SK-N-SH (cell line): ENCODE measurements around the gene CHCHD3. TPM values are rescaled to one million over a fixed set of nuclear protein-coding genes. Genes with fewer than 3 reads are reported as not detected.

Experiments used
- CTCF ChIA-PET: fragments of 300-600, 350-600 bp; formaldehyde crosslinking; extraction: SDS; loops from one replicate; lab custom pipeline; 2021; lab: Yijun Ruan, JAX
- POLR2A ChIA-PET: fragments of 350-600 bp; sonication (Branson Sonifier 250); formaldehyde crosslinking; extraction: SDS; loops from one replicate; lab custom pipeline; 2020; ENCODE audit warnings: antibody characterized with exemption, inconsistent platforms; lab: Yijun Ruan, JAX
- DNase-seq: peaks from one replicate; pipeline ENCODE4 v3.0.0; 2012
- H2AFZ ChIP-seq: fragments of 200-600 bp; sonication (generic); 2 replicates; pipeline ENCODE4 v1.8.1; 2016; ENCODE audit warnings: antibody characterized with exemption, mild to moderate bottlenecking, low read depth
- H3F3A ChIP-seq: fragments of 200-600 bp; sonication (generic); replicated peaks from 2 replicates; pipeline ENCODE3; 2016; ENCODE audit warnings: antibody characterized with exemption, mild to moderate bottlenecking; ENCODE audit not compliant: insufficient read depth
- H3K27ac ChIP-seq, 2 experiments: fragments of 200-500 bp in 1 of 2; fragments of 200-600 bp in 1 of 2; sonication (Bioruptor generic) in 1 of 2; sonication (generic), shearing (Covaris generic) in 1 of 2; 2 replicates each; pipeline versions ENCODE4 v1.5.1 to v1.6.1; 2014 to 2016; ENCODE audit warnings: low read depth in 2 of 2, inconsistent platforms in 1 of 2, low read length in 1 of 2, mild to moderate bottlenecking in 1 of 2, mixed read lengths in 1 of 2
- H3K27me3 ChIP-seq: fragments of 200-600 bp; sonication (generic), shearing (Covaris generic); 2 replicates; pipeline ENCODE4 v1.6.1; 2016; ENCODE audit warnings: mixed run types; ENCODE audit not compliant: insufficient read depth
- H3K36me3 ChIP-seq, 2 experiments: fragments of 200-500 bp in 1 of 2; fragments of 200-600 bp in 1 of 2; sonication (Bioruptor generic) in 1 of 2; sonication (generic) in 1 of 2; replicated peaks in 1 of 2; 2 replicates each; pipeline versions ENCODE3 to v1.5.1; 2014 to 2016; ENCODE audit warnings: low read length in 1 of 2, mild to moderate bottlenecking in 1 of 2; ENCODE audit not compliant: insufficient read depth in 2 of 2, control insufficient read depth in 1 of 2
- H3K4me1 ChIP-seq, 2 experiments: fragments of 200-500 bp in 1 of 2; fragments of 200-600 bp in 1 of 2; sonication (Bioruptor generic) in 1 of 2; sonication (generic), shearing (Covaris generic) in 1 of 2; 2 replicates each; pipeline versions ENCODE4 v1.5.1 to v1.6.1; 2014 to 2016; ENCODE audit warnings: low read depth in 1 of 2, low read length in 1 of 2, mixed run types in 1 of 2; ENCODE audit not compliant: insufficient read depth in 2 of 2, control insufficient read depth in 1 of 2
- H3K4me2 ChIP-seq: fragments of 200-600 bp; sonication (generic), shearing (Covaris generic); 2 replicates; pipeline ENCODE4 v1.6.1; 2017; ENCODE audit warnings: mixed run types
- H3K4me3 ChIP-seq, 2 experiments: fragments of 200-500 bp in 1 of 2; fragments of 200-600 bp in 1 of 2; sonication (Bioruptor generic) in 1 of 2; sonication (generic), shearing (Covaris generic) in 1 of 2; 2 replicates each; pipeline versions ENCODE4 v1.5.1 to v1.8.1; 2014 to 2016; ENCODE audit warnings: low read depth in 2 of 2, inconsistent platforms in 1 of 2, low read length in 1 of 2, mild to moderate bottlenecking in 1 of 2, mixed read lengths in 1 of 2, moderate library complexity in 1 of 2
- H3K79me2 ChIP-seq: fragments of 200-600 bp; sonication (generic); 2 replicates; pipeline ENCODE4 v1.8.1; 2017; ENCODE audit warnings: mild to moderate bottlenecking; ENCODE audit not compliant: insufficient read depth
- H3K9ac ChIP-seq: fragments of 200-600 bp; sonication (generic); 2 replicates; pipeline ENCODE4 v1.6.1; 2017; ENCODE audit warnings: mixed run types
- H3K9me2 ChIP-seq: fragments of 200-600 bp; sonication (generic); 2 replicates; pipeline ENCODE4 v1.6.1; 2017; ENCODE audit warnings: mixed run types
- H3K9me3 ChIP-seq: fragments of 200-600 bp; sonication (generic); 2 replicates; pipeline ENCODE4 v1.6.1; 2017; ENCODE audit warnings: mixed run types, mild to moderate bottlenecking, moderate library complexity
- H4K20me1 ChIP-seq: fragments of 200-600 bp; sonication (generic); 2 replicates; pipeline ENCODE4 v1.6.1; 2017; ENCODE audit warnings: mild to moderate bottlenecking, mixed run types; ENCODE audit not compliant: insufficient read depth
- CHD2 ChIP-seq: fragments of 150-350 bp; IDR thresholded peaks from 2 replicates; pipeline ENCODE4 v1.6.1; 2018; ENCODE audit warnings: low read length; ENCODE audit not compliant: partially characterized antibody
- ELF1 ChIP-seq: IDR thresholded peaks from 2 replicates; pipeline ENCODE4 v1.4.0; 2012
- FOSL2 ChIP-seq: IDR thresholded peaks from 2 replicates; pipeline ENCODE4 v1.4.0; 2012; ENCODE audit warnings: low read depth, mild to moderate bottlenecking, moderate library complexity, borderline replicate concordance
- FOXJ3 ChIP-seq: sonication (generic); formaldehyde crosslinking; IDR thresholded peaks from 2 replicates; pipeline ENCODE4 v1.5.1; 2020; ENCODE audit warnings: mild to moderate bottlenecking, missing genetic modification reagents
- FOXM1 ChIP-seq: IDR thresholded peaks from 2 replicates; pipeline ENCODE4 v1.4.0; 2012; ENCODE audit warnings: low read depth, mild to moderate bottlenecking
- GABPA ChIP-seq: IDR thresholded peaks from 2 replicates; pipeline ENCODE4 v1.4.0; 2012; ENCODE audit warnings: low read depth, mild to moderate bottlenecking
- GATA2 ChIP-seq: sonication (generic); formaldehyde crosslinking; IDR thresholded peaks from 2 replicates; pipeline ENCODE4 v1.5.0; 2020; ENCODE audit warnings: mild to moderate bottlenecking, missing genetic modification reagents
- JUND ChIP-seq: IDR thresholded peaks from 2 replicates; pipeline ENCODE4 v1.4.0; 2012
- MXI1 ChIP-seq: IDR thresholded peaks from 2 replicates; pipeline ENCODE4 v1.6.1; 2012; ENCODE audit warnings: mild to moderate bottlenecking, low read depth, low read length, improper control_type of control experiment
- RAD21 ChIP-seq: IDR thresholded peaks from 2 replicates; pipeline ENCODE4 v1.6.1; 2012; ENCODE audit warnings: mild to moderate bottlenecking, low read length
- RCOR1 ChIP-seq: fragments of 150-350 bp; IDR thresholded peaks from 2 replicates; pipeline ENCODE4 v1.6.1; 2017; ENCODE audit warnings: antibody characterized with exemption, low read length
- RFX5 ChIP-seq: IDR thresholded peaks from 2 replicates; pipeline ENCODE4 v1.6.1; 2012; ENCODE audit warnings: mild to moderate bottlenecking, improper control_type of control experiment, low read length
- SIN3A ChIP-seq: IDR thresholded peaks from 2 replicates; pipeline ENCODE4 v1.6.1; 2012; ENCODE audit warnings: low read depth, mild to moderate bottlenecking, low read length, moderate library complexity, borderline replicate concordance
- SMC3 ChIP-seq: IDR thresholded peaks from 2 replicates; pipeline ENCODE4 v1.6.1; 2012; ENCODE audit warnings: low read depth, low read length, improper control_type of control experiment
- TAF1 ChIP-seq: IDR thresholded peaks from 2 replicates; pipeline ENCODE4 v1.6.1; 2012; ENCODE audit warnings: low read depth, mild to moderate bottlenecking, low read length, moderate library complexity, borderline replicate concordance
- YY1 ChIP-seq: IDR thresholded peaks from 2 replicates; pipeline ENCODE4 v1.4.0; 2012; ENCODE audit warnings: low read depth, mild to moderate bottlenecking
- WGBS: methylation state at CpG from one replicate; pipeline ENCODE4 v1.1.6; 2017; ENCODE audit warnings: low lambda C conversion rate; 5-methylcytosine and 5-hydroxymethylcytosine counted together
- polyA plus RNA-seq, 3 experiments: library from polyadenylated mRNA; depleted of rRNA; stranded (reverse); fragments of >200 nt; gene quantifications; 2 replicates each; pipeline ENCODE4 v1.2.3, GENCODE V29; 2012
- TF ChIP-seq, protein P1 (sequence below): IDR thresholded peaks from 2 replicates; pipeline ENCODE4 v1.6.1; 2012; ENCODE audit warnings: mild to moderate bottlenecking, low read depth, low read length, moderate library complexity
- TF ChIP-seq, protein P2 (sequence below): IDR thresholded peaks from 2 replicates; pipeline ENCODE4 v1.4.0; 2012; ENCODE audit warnings: low read depth, borderline replicate concordance
- TF ChIP-seq, protein P3 (sequence below): IDR thresholded peaks from 2 replicates; pipeline ENCODE4 v1.4.0; 2012; ENCODE audit warnings: low read depth

Gene CHCHD3
- polyA plus RNA-seq, 1 of the 3 experiments (the other 2 are of a cell fraction) = 97.1 TPM

DNA sequence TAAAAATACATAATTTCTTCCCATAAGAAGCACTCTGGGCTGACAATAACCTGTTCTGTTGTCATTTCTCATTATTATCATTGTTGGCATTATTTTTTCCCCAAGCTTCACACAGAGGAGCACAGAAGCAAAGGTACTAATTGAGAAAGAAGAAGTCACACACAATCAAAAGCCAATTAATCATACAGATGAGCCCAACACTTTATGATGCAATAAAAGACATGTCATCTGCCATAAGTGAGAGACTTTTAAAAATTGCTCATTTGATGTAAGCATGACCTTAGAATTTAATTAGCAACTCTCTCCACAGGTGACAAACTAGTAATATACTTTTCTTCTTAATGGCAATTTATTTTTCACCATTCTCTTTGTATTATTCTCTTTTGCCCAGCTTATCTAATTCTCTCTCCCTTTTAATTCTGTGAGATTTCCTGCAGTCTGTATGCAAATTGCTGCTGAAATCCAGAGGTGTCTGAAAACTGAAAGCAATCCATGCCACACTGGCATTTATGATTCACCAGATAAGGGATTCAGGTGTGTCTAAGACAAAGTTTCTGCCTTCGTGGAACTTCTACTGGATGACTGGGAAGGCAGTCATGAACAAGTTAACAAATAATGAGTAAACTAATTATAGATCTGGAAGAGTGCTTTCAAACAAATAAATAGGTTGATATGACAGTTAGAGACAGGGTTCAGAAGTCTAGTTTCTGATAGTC, 203.5 kb downstream of the CHCHD3 start:
- no peaks in the 10 kb centered on the region for H3K9me2 ChIP-seq
- peaks cover 0 to 13% of the 10 kb centered on the region in 2 experiments; a peak in 3 of 4 replicates for H3K4me1 ChIP-seq
- no peaks in the 10 kb centered on the region for H3K9me3 ChIP-seq
- no peaks in the 10 kb centered on the region for H3F3A ChIP-seq
- no peak for DNase-seq
- H3K27me3 ChIP-seq = no peaks in the 10 kb centered on the region
- H3K4me3 ChIP-seq = no peak overlapping the region
- POLR2A ChIA-PET = no interaction called here
- peaks cover 11% of the 10 kb centered on the region; the same call in 1 of the 2 replicates for H3K79me2 ChIP-seq
- no peak overlapping the region for H3K27ac ChIP-seq
- TF ChIP-seq SMC3 (no peak), SIN3A (no peak), YY1 (no peak), MXI1 (no peak), GABPA (no peak), ELF1 (no peak), FOSL2 (no peak), FOXM1 (no peak), TAF1 (no peak), RCOR1 (no peak), CHD2 (no peak), RFX5 (no peak), RAD21 (no peak), FOXJ3 (CRISPR knock-in tag) (no peak), GATA2 (CRISPR knock-in tag) (no peak), JUND (no peak; the same call in 1 of the 2 replicates)
- TF ChIP-seq, protein P1, sequence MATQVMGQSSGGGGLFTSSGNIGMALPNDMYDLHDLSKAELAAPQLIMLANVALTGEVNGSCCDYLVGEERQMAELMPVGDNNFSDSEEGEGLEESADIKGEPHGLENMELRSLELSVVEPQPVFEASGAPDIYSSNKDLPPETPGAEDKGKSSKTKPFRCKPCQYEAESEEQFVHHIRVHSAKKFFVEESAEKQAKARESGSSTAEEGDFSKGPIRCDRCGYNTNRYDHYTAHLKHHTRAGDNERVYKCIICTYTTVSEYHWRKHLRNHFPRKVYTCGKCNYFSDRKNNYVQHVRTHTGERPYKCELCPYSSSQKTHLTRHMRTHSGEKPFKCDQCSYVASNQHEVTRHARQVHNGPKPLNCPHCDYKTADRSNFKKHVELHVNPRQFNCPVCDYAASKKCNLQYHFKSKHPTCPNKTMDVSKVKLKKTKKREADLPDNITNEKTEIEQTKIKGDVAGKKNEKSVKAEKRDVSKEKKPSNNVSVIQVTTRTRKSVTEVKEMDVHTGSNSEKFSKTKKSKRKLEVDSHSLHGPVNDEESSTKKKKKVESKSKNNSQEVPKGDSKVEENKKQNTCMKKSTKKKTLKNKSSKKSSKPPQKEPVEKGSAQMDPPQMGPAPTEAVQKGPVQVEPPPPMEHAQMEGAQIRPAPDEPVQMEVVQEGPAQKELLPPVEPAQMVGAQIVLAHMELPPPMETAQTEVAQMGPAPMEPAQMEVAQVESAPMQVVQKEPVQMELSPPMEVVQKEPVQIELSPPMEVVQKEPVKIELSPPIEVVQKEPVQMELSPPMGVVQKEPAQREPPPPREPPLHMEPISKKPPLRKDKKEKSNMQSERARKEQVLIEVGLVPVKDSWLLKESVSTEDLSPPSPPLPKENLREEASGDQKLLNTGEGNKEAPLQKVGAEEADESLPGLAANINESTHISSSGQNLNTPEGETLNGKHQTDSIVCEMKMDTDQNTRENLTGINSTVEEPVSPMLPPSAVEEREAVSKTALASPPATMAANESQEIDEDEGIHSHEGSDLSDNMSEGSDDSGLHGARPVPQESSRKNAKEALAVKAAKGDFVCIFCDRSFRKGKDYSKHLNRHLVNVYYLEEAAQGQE = no peak
- TF ChIP-seq, protein P2, sequence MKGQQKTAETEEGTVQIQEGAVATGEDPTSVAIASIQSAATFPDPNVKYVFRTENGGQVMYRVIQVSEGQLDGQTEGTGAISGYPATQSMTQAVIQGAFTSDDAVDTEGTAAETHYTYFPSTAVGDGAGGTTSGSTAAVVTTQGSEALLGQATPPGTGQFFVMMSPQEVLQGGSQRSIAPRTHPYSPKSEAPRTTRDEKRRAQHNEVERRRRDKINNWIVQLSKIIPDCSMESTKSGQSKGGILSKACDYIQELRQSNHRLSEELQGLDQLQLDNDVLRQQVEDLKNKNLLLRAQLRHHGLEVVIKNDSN = no peak
- TF ChIP-seq, protein P3, sequence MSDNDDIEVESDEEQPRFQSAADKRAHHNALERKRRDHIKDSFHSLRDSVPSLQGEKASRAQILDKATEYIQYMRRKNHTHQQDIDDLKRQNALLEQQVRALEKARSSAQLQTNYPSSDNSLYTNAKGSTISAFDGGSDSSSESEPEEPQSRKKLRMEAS = no peak
- H2AFZ ChIP-seq = no peak overlapping the region
- no peaks in the 10 kb centered on the region for H4K20me1 ChIP-seq
- H3K9ac ChIP-seq = no peak overlapping the region
- H3K36me3 ChIP-seq = peaks cover 7 to 31% of the 10 kb centered on the region in 2 experiments
- CTCF ChIA-PET = interaction anchor here (0.7 kb wide), 1 partner anchor 9 kb away, joined by 3 read pairs; no protein-coding TSS in a partner anchor
- H3K4me2 ChIP-seq = no peak overlapping the region
- WGBS = 85% methylated on average over 1 of the region's 1 CpG
